ENCODE data around the gene GMNN. TPM values are rescaled to one million over a fixed set of nuclear protein-coding genes. Genes with fewer than 3 reads are reported as not detected.

Gene GMNN
- total RNA-seq, 2 donors from 2014 or later = 83.8 to 95.8 TPM

- no peaks in the 10 kb centered on the region for H3K27me3 ChIP-seq
- no peak overlapping the region for H3K9ac ChIP-seq (ENCODE audit: low read depth in 2 of 2, low read length in 2 of 2)
- H3K4me1 ChIP-seq = no peaks in the 10 kb centered on the region
- H3K36me3 ChIP-seq = no peaks in the 10 kb centered on the region
- no peak for DNase-seq
- no peak overlapping the region for H3K27ac ChIP-seq
- intact Hi-C loops (cut with DNase I) = no loop called here
- no peak overlapping the region for H3K4me3 ChIP-seq
- TF ChIP-seq, protein P1, sequence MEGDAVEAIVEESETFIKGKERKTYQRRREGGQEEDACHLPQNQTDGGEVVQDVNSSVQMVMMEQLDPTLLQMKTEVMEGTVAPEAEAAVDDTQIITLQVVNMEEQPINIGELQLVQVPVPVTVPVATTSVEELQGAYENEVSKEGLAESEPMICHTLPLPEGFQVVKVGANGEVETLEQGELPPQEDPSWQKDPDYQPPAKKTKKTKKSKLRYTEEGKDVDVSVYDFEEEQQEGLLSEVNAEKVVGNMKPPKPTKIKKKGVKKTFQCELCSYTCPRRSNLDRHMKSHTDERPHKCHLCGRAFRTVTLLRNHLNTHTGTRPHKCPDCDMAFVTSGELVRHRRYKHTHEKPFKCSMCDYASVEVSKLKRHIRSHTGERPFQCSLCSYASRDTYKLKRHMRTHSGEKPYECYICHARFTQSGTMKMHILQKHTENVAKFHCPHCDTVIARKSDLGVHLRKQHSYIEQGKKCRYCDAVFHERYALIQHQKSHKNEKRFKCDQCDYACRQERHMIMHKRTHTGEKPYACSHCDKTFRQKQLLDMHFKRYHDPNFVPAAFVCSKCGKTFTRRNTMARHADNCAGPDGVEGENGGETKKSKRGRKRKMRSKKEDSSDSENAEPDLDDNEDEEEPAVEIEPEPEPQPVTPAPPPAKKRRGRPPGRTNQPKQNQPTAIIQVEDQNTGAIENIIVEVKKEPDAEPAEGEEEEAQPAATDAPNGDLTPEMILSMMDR (IDR thresholded peaks at IDR 0.05) = no peak
- H3K9me3 ChIP-seq = no peaks in the 10 kb centered on the region
Observed at GRCh38 chr6:24740861-24741260, 33.9 kb upstream of the GMNN start.

GRCh38 chr6:24742216-24742738, 32.5 kb upstream of the GMNN start:
- H3K27ac ChIP-seq = no peak overlapping the region
- DNase-seq = no peak
- no peak overlapping the region for H3K4me3 ChIP-seq
- no peaks in the 10 kb centered on the region for H3K36me3 ChIP-seq
- H3K27me3 ChIP-seq = no peaks in the 10 kb centered on the region
- no peaks in the 10 kb centered on the region for H3K9me3 ChIP-seq
- intact Hi-C loops (cut with DNase I) = no loop called here
- H3K4me1 ChIP-seq = no peaks in the 10 kb centered on the region
- TF ChIP-seq, protein P1 (IDR thresholded peaks at IDR 0.05) = no peak
- H3K9ac ChIP-seq (ENCODE audit: low read depth in 2 of 2, low read length in 2 of 2) = no peak overlapping the region

- no peak for DNase-seq
- H3K4me3 ChIP-seq = no peak overlapping the region
- intact Hi-C loops (cut with DNase I) = no loop called here
- no peaks in the 10 kb centered on the region for H3K4me1 ChIP-seq
- no peaks in the 10 kb centered on the region for H3K27me3 ChIP-seq
- peak overlapping the region; percentile 57 for H3K27ac ChIP-seq
- H3K9ac ChIP-seq (ENCODE audit: low read depth in 2 of 2, low read length in 2 of 2) = no peak overlapping the region
- no peaks in the 10 kb centered on the region for H3K9me3 ChIP-seq
- TF ChIP-seq, protein P1 (IDR thresholded peaks at IDR 0.05) = no peak
- no peaks in the 10 kb centered on the region for H3K36me3 ChIP-seq
Observed at GRCh38 chr6:24743265-24743943, 31.3 kb upstream of the GMNN start.

DNA sequence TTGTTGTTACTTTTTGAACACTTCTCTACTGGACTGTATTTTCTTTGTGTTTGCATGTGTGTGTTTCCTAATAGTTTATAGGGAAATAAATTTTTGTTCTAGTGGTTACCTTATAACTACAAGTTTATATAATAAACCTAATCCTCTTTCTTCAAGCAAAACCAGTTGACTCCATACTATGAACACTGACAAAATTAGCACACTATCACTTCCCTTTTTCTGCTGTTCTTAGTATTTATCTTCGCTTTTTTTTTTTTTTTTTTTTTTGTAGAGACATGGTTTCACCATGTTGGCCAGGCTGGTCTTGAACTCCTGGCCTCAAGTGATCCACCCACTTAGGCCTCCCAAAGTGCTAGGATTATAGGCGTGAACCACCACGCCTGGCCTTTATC, 30.8 kb upstream of the GMNN start:
- H3K9ac ChIP-seq (ENCODE audit: low read depth in 2 of 2, low read length in 2 of 2) = no peak overlapping the region
- H3K27ac ChIP-seq = peak overlapping the region; percentile 57
- DNase-seq = no peak
- no peaks in the 10 kb centered on the region for H3K4me1 ChIP-seq
- intact Hi-C loops (cut with DNase I) = no loop called here
- no peak overlapping the region for H3K4me3 ChIP-seq
- no peaks in the 10 kb centered on the region for H3K9me3 ChIP-seq
- TF ChIP-seq, protein P1 (IDR thresholded peaks at IDR 0.05) = no peak
- H3K27me3 ChIP-seq = no peaks in the 10 kb centered on the region
- no peaks in the 10 kb centered on the region for H3K36me3 ChIP-seq

- no peak for DNase-seq
- no peaks in the 10 kb centered on the region for H3K4me1 ChIP-seq
- H3K27me3 ChIP-seq = no peaks in the 10 kb centered on the region
- TF ChIP-seq, protein P1 (IDR thresholded peaks at IDR 0.05) = no peak
- no peak overlapping the region for H3K9ac ChIP-seq (ENCODE audit: low read depth in 2 of 2, low read length in 2 of 2)
- H3K9me3 ChIP-seq = no peaks in the 10 kb centered on the region
- H3K27ac ChIP-seq = peak overlapping the region; percentile 17
- no peak overlapping the region for H3K4me3 ChIP-seq
- no peaks in the 10 kb centered on the region for H3K36me3 ChIP-seq
- intact Hi-C loops (cut with DNase I) = no loop called here
Observed at GRCh38 chr6:24744911-24745310, 29.8 kb upstream of the GMNN start.
